GM12891 (cell line): ENCODE measurements around the gene C17orf100.

Experiments used
- PAX5 ChIP-seq: IDR thresholded peaks from 2 replicates; pipeline ENCODE4 v1.6.1; 2011; ENCODE audit warnings: low read length, moderate library complexity, mild to moderate bottlenecking; ENCODE audit not compliant: insufficient read depth, severe bottlenecking
- POLR2A ChIP-seq: IDR thresholded peaks from 2 replicates; pipeline ENCODE4 v1.6.1; 2011; ENCODE audit warnings: low read depth, low read length, control low read depth
- POLR2AphosphoS5 ChIP-seq: IDR thresholded peaks from 2 replicates; pipeline ENCODE4 v1.6.1; 2011; ENCODE audit warnings: low read depth, low read length, control low read depth
- POU2F2 ChIP-seq: IDR thresholded peaks from 2 replicates; pipeline ENCODE4 v1.6.1; 2011; ENCODE audit warnings: low read depth, mild to moderate bottlenecking, control low read depth, low read length, moderate library complexity
- SPI1 ChIP-seq: IDR thresholded peaks from 2 replicates; pipeline ENCODE4 v1.6.1; 2011; ENCODE audit warnings: low read depth, low read length, control low read depth
- TAF1 ChIP-seq: IDR thresholded peaks from 2 replicates; pipeline ENCODE4 v1.6.1; 2011; ENCODE audit warnings: low read depth, low read length, control low read depth

GRCh38 chr17:6684881-6685767 lies 33.6 kb downstream of the C17orf100 start:
- TF ChIP-seq POLR2AphosphoS5, result no peak
- no peak for TF ChIP-seq POLR2A
- no peak for TF ChIP-seq TAF1
- TF ChIP-seq SPI1, result no peak
- TF ChIP-seq PAX5, result no peak
- no peak for TF ChIP-seq POU2F2
